GM18526 (cell line): ENCODE measurements around the gene DTWD2.

Experiments
- POLR2A ChIP-seq: IDR thresholded peaks from 3 replicates; pipeline ENCODE4 v1.6.1; 2011; ENCODE audit not compliant: insufficient read length; ENCODE audit errors: extremely low read depth

The DTWD2 gene

GRCh38 chr5:118825226-118825625 lies 163.1 kb downstream of the DTWD2 start:
- no peak for TF ChIP-seq POLR2A

- no peak for TF ChIP-seq POLR2A
Observed at GRCh38 chr5:118818604-118819003, 169.7 kb downstream of the DTWD2 start.

DNA sequence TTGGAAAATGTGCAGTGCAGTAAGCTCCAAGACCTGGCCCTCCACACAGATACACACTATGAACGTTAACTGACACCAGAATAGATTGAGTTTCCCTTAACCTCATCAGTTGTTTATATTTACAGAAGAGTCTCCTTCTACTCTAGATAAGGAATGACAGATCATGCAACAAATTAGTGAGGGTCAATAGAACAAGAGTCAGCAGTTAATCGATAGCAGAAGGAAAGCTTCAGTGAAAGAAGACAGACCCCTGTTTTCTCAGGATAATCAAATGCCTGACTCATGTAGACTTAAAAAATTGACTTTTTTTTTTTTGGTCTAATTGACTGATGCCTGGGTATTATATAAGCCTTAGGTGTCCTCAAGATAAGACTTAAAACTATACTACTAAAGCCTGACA lies 179.9 kb downstream of the DTWD2 start:
- TF ChIP-seq POLR2A = no peak

DNA sequence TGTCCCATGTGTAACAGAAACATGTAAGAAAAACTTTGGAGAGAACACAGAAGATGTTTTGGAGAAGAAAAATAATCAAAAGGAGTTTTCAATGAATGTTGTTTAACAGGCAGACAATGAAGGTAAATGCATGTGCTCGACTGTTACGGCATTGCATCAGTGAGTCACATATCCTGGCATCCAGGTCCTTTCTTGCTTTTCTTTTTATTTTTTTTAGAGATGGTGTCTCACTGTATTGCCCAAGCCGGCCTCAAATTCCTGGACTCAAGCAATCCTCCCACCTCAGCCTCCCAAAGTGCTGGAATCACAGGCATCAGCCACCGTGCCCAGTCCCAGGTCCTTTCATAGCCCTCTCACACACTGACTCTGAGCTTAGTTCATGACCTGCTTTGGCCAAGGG lies 181.8 kb downstream of the DTWD2 start:
- TF ChIP-seq POLR2A = no peak

DNA sequence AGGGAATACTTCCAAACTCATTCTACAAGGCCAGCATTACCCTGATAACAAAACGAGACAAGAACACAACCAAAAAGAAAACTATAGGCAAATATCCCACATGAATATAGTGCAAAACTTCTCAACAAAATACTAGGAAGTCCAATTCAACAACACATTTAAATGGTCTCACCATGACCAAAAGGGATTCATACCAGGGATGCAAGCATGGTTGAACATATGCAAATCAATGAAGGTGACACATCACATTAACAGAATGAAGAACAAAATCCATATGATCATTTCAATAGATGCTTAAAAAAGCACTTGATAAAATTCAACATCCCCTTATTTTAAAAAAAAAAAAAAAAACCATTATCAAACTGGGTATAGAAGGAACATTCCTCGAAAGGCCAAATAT lies 186.0 kb downstream of the DTWD2 start:
- TF ChIP-seq POLR2A = no peak

DNA sequence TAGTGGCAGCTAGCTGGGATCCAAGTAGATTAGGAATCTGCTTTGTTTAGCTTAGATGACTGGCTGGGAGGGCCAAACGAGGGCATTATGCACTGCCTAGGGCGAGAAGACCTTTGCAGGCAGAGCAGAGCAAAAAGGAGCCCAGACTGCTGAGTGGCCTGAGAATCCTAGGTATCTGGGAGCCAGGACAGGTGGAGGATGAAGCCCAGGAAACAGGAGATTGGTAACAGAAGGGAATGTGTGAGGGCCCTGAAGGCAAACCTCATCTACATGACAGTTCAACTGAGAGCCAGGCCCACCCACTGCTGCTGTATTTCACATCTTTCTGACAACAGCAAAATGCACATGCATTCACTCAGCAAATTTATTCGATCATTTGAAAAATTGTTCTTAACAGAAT lies 192.3 kb downstream of the DTWD2 start:
- TF ChIP-seq POLR2A = no peak

DNA sequence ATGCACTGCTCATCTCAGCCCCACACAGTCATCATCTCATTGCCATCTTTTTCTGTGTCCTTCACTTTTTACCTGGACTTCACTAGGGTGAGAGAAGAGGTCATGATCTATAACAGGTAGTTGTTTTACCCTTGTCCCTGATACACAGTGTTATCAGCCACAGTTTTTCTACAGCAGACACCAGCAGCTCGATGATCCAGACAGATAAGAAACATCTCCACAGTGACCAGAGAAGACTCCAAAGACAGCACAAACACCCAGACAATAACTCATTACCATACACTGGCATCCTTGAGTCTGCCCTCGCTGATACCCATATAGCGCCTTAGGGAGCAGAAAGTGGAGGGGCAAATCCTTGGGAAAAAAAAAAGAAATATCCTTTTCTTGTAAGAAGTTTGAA lies 194.1 kb downstream of the DTWD2 start:
- no peak for TF ChIP-seq POLR2A

GRCh38 chr5:118793652-118794051 lies 194.7 kb downstream of the DTWD2 start:
- no peak for TF ChIP-seq POLR2A

- TF ChIP-seq POLR2A = no peak
Observed at GRCh38 chr5:118793091-118793490, 195.3 kb downstream of the DTWD2 start.

DNA sequence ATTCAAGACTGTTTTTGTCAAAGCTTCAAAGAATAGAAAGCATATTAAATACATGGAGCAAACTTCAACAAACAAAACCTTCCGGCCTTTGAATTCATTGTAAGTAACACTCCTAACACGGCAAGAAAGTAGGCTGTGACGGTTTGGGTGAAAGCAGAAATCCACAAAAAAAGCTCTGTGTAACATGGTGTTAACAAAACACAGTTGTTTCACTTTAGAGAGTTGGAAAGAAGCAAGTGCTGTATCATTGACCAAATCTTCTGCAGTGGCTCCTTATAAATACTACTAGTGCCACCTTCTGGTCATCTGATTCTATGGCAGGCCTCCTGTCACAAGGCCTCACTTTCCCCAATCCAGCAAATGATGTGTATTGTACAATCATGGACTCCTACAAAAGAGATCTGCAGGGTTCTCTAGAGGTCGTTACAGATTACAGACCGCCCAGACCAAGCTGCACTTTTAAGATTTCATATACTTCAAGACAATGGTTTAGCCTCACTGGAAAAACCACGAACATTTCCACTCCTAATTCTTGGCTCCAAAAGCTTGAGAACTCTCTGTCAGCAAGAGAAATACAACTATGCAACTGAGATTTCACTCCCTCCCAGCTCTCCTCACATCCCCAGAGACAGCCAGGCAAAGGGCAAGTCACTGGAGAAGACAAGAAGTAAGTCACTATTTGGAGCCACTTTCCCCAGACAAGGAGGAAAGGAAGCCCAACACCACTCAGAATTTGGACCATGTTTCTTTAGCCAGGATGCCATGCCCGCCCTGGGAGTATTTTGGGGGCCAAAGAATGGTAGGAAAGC lies 196.2 kb downstream of the DTWD2 start:
- no peak for TF ChIP-seq POLR2A

DNA sequence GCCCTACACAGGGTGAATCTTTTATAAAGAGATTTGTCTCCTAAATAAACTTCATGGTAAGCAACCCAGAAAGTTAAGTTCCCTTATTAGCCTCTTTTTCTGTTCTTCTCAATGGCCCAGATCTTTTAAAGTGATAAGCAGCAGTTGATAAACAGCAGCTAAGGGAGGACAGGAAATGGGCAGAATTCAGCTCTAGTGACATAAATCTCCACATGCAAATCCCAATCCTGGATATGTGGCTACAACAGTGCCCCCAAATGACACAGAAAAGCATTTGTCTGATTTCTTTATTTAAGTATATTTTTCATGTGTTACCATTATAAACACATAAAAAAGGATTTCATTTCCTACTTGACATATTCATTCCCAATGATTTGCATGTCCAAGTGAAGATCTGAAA lies 199.0 kb downstream of the DTWD2 start:
- TF ChIP-seq POLR2A = no peak

GRCh38 chr5:118788351-118788750 lies 200.0 kb downstream of the DTWD2 start:
- TF ChIP-seq POLR2A = no peak
